Peyer's patch (tissue), 4 donors: ENCODE data around the gene GLDC. TPM values are rescaled to one million over a fixed set of nuclear protein-coding genes. Genes with fewer than 3 reads are reported as not detected.

Experiments
- DNase-seq, 3 donors: peaks; one replicate each; pipeline ENCODE4 v3.0.0-alpha.2; 2017 to 2019
- H3K27ac ChIP-seq, 4 donors: fragments of 200-600 bp; sonication (generic); one replicate each; pipeline ENCODE4 v1.5.1; 2016 to 2019
- H3K27me3 ChIP-seq, 2 donors: fragments of 200-600 bp; sonication (generic); one replicate each; pipeline ENCODE4 v1.5.1; 2019
- H3K36me3 ChIP-seq, 3 donors: fragments of 200-600 bp; sonication (generic); one replicate each; pipeline ENCODE4 v1.5.1; 2016 to 2019
- H3K4me1 ChIP-seq, 4 donors: fragments of 200-600 bp; sonication (generic); one replicate each; pipeline ENCODE4 v1.5.1; 2016 to 2019
- H3K4me3 ChIP-seq, 4 donors: fragments of 200-600 bp; sonication (generic); 1 replicate in 3 of 4; 2 replicates in 1 of 4; pipeline ENCODE4 v1.5.1; 2016 to 2019; ENCODE audit warnings: mild to moderate bottlenecking in 1 of 4
- H3K9me3 ChIP-seq, 4 donors: fragments of 200-600 bp; sonication (generic); one replicate each; pipeline ENCODE4 v1.5.1; 2016 to 2019; ENCODE audit warnings: mild to moderate bottlenecking in 1 of 4
- CTCF ChIP-seq, 6 experiments: fragments of 450-650 bp in 4 of 6; fragments of 200-600 bp in 2 of 6; sonication (generic) in 1 of 6; IDR thresholded peaks; one replicate each; pipeline ENCODE4 v1.5.1; 2017 to 2019; ENCODE audit warnings: antibody characterized with exemption in 6 of 6, mild to moderate bottlenecking in 3 of 6, moderate library complexity in 1 of 6
- POLR2A ChIP-seq, 2 donors: fragments of 450-650 bp; IDR thresholded peaks; one replicate each; pipeline ENCODE4 v1.5.1; 2017; ENCODE audit warnings: antibody characterized with exemption in 2 of 2, mild to moderate bottlenecking in 2 of 2, moderate library complexity in 2 of 2
- total RNA-seq, 4 donors: library from RNA; depleted of rRNA; stranded (reverse); fragments of >200 nt; gene quantifications; one replicate each; pipeline ENCODE4 v1.1.0, GENCODE V29; 2016

GLDC gene
- total RNA-seq, 4 donors from 2014 or later, result 0.27 to 2.5 TPM; not detected in 2

- DNase-seq, result no peak
- TF ChIP-seq CTCF (IDR thresholded peaks at IDR 0.05), result no peak
- H3K27me3 ChIP-seq, result no peaks in the 10 kb centered on the region
Observed at GRCh38 chr9:6581253-6581652, 64.3 kb downstream of the GLDC start.

GRCh38 chr9:6579613-6580012 lies 65.9 kb downstream of the GLDC start:
- no peaks in the 10 kb centered on the region for H3K27me3 ChIP-seq
- DNase-seq, result no peak
- H3K4me1 ChIP-seq, result peaks cover 0 to 4% (median 0%) of the 10 kb centered on the region in 4 donors
- H3K4me3 ChIP-seq, result no peak overlapping the region
- H3K9me3 ChIP-seq, result no peaks in the 10 kb centered on the region
- TF ChIP-seq POLR2A (IDR thresholded peaks at IDR 0.05) (no peak), CTCF (IDR thresholded peaks at IDR 0.05) (no peak)
- no peaks in the 10 kb centered on the region for H3K36me3 ChIP-seq
- no peak overlapping the region for H3K27ac ChIP-seq

More at GRCh38 chr9:6581253-6581652, 64.3 kb downstream of the GLDC start:
- no peaks in the 10 kb centered on the region for H3K4me1 ChIP-seq
- no peak overlapping the region for H3K4me3 ChIP-seq
- no peaks in the 10 kb centered on the region for H3K36me3 ChIP-seq
- no peak overlapping the region for H3K27ac ChIP-seq
- no peaks in the 10 kb centered on the region for H3K9me3 ChIP-seq

- no peak for DNase-seq
- H3K4me3 ChIP-seq, result no peak overlapping the region
- TF ChIP-seq POLR2A (IDR thresholded peaks at IDR 0.05) (no peak), CTCF (IDR thresholded peaks at IDR 0.05) (no peak)
- H3K4me1 ChIP-seq, result peaks cover 0 to 4% (median 0%) of the 10 kb centered on the region in 4 donors
- no peaks in the 10 kb centered on the region for H3K9me3 ChIP-seq
- H3K27me3 ChIP-seq, result no peaks in the 10 kb centered on the region
- no peak overlapping the region for H3K27ac ChIP-seq
- no peaks in the 10 kb centered on the region for H3K36me3 ChIP-seq
Observed at GRCh38 chr9:6576987-6577386, 68.5 kb downstream of the GLDC start.

GRCh38 chr9:6575324-6576034 lies 70.0 kb downstream of the GLDC start:
- peak in 2 of 3 donors; percentile 50 to 55 for DNase-seq

GRCh38 chr9:6567140-6567591 lies 78.4 kb downstream of the GLDC start:
- no peak overlapping the region for H3K4me3 ChIP-seq
- H3K9me3 ChIP-seq, result no peaks in the 10 kb centered on the region
- no peaks in the 10 kb centered on the region for H3K4me1 ChIP-seq
- H3K27me3 ChIP-seq, result no peaks in the 10 kb centered on the region
- H3K36me3 ChIP-seq, result no peaks in the 10 kb centered on the region
- no peak overlapping the region for H3K27ac ChIP-seq
- no peak for DNase-seq
- no peak for TF ChIP-seq POLR2A (IDR thresholded peaks at IDR 0.05)
- TF ChIP-seq CTCF (IDR thresholded peaks at IDR 0.05), result no peak

More at GRCh38 chr9:6575324-6576034, 70.0 kb downstream of the GLDC start:
- peaks cover 0 to 4% (median 0%) of the 10 kb centered on the region in 4 donors for H3K4me1 ChIP-seq
- H3K9me3 ChIP-seq, result no peaks in the 10 kb centered on the region
- no peaks in the 10 kb centered on the region for H3K36me3 ChIP-seq
- no peak overlapping the region for H3K4me3 ChIP-seq
- no peaks in the 10 kb centered on the region for H3K27me3 ChIP-seq
- no peak overlapping the region for H3K27ac ChIP-seq
- no peak for TF ChIP-seq CTCF (IDR thresholded peaks at IDR 0.05)
